Measurements from ENCODE around the gene GUCA2A. TPM values are rescaled to one million over a fixed set of nuclear protein-coding genes. Genes with fewer than 3 reads are reported as not detected.

GUCA2A gene
- total RNA-seq, 2 donors from 2014 or later, result 195 to 959 TPM

DNA sequence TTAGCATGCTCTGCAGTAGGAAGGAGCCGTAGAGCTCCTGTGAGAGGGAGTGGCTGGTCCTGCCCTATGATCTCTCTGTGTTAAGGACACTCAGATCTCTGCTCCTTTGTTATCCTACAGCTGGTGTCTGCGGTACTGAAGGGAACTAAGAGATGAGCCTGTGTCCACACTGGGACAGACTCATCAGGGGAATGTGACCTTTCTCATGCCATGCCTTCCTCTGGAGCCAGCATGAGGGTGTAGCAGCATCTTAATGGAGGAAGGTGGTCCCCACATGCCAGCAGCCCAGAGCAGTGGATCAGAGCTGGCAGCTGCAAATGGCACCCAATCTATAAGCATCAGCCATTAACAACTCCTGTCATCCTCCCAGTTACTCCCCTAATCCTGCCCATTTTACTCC is 36.0 kb downstream of the GUCA2A start:
- Histone ChIP-seq H3K9ac (ENCODE audit: low read depth in 2 of 2, low read length in 2 of 2) (no peak overlapping the region), H3K4me1 (no peaks in the 10 kb centered on the region), H3K4me3 (no peak overlapping the region), H3K27ac (no peak overlapping the region), H3K9me3 (no peaks in the 10 kb centered on the region), H3K36me3 (no peaks in the 10 kb centered on the region), H3K27me3 (no peaks in the 10 kb centered on the region)
- intact Hi-C loops (cut with DNase I), result no loop called here
- TF ChIP-seq, protein P1, sequence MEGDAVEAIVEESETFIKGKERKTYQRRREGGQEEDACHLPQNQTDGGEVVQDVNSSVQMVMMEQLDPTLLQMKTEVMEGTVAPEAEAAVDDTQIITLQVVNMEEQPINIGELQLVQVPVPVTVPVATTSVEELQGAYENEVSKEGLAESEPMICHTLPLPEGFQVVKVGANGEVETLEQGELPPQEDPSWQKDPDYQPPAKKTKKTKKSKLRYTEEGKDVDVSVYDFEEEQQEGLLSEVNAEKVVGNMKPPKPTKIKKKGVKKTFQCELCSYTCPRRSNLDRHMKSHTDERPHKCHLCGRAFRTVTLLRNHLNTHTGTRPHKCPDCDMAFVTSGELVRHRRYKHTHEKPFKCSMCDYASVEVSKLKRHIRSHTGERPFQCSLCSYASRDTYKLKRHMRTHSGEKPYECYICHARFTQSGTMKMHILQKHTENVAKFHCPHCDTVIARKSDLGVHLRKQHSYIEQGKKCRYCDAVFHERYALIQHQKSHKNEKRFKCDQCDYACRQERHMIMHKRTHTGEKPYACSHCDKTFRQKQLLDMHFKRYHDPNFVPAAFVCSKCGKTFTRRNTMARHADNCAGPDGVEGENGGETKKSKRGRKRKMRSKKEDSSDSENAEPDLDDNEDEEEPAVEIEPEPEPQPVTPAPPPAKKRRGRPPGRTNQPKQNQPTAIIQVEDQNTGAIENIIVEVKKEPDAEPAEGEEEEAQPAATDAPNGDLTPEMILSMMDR (IDR thresholded peaks at IDR 0.05), result no peak
- DNase-seq, result no peak

DNA sequence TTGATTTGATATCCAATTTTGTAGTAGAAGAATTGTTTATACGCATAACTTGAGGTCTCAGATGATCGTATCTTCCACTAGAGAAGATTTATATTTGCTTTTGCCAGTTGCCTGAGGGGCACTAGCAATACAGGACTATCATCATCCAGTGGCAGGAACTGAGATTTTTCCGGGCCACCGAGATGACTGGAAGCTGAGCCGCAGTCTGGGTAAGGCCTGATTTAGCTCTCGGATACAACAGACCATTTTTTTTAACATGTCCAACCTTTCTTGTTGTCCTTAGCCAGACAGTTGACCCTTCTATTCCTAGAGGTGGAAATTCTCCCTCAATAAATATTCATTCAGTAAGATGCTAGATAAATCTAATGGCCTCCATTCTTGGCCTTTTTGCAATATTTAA is 36.8 kb downstream of the GUCA2A start:
- Histone ChIP-seq H3K27me3 (no peaks in the 10 kb centered on the region), H3K27ac (no peak overlapping the region), H3K36me3 (no peaks in the 10 kb centered on the region), H3K4me1 (no peaks in the 10 kb centered on the region), H3K9me3 (no peaks in the 10 kb centered on the region), H3K9ac (ENCODE audit: low read depth in 2 of 2, low read length in 2 of 2) (no peak overlapping the region), H3K4me3 (no peak overlapping the region)
- intact Hi-C loops (cut with DNase I), result no loop called here
- no peak for DNase-seq
- TF ChIP-seq, protein P1 (IDR thresholded peaks at IDR 0.05), result no peak

DNA sequence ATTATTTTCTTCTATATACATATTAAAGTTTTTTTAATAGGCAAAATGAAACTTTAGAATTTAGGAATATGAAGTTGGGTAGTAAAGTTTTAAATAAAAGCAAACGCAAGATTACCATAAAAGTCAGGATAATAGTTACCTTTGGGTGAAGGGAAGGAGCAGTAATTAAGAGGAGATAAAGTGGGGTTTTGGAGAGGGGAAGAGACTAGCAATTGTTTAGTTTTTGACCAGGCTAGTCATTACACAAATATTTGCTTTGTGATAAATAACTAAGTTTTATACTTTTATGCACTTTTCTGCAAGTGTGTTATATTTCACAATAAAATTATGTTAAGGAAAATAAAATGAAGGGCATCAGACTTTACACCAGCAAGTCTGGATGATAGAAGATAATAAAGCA is 39.0 kb downstream of the GUCA2A start:
- intact Hi-C loops (cut with DNase I), result no loop called here
- H3K9me3 ChIP-seq, result no peaks in the 10 kb centered on the region
- H3K27ac ChIP-seq, result no peak overlapping the region
- H3K4me1 ChIP-seq, result no peaks in the 10 kb centered on the region
- no peak for DNase-seq
- no peaks in the 10 kb centered on the region for H3K27me3 ChIP-seq
- TF ChIP-seq, protein P1 (IDR thresholded peaks at IDR 0.05), result no peak
- H3K36me3 ChIP-seq, result no peaks in the 10 kb centered on the region
- no peak overlapping the region for H3K9ac ChIP-seq (ENCODE audit: low read depth in 2 of 2, low read length in 2 of 2)
- H3K4me3 ChIP-seq, result no peak overlapping the region

DNA sequence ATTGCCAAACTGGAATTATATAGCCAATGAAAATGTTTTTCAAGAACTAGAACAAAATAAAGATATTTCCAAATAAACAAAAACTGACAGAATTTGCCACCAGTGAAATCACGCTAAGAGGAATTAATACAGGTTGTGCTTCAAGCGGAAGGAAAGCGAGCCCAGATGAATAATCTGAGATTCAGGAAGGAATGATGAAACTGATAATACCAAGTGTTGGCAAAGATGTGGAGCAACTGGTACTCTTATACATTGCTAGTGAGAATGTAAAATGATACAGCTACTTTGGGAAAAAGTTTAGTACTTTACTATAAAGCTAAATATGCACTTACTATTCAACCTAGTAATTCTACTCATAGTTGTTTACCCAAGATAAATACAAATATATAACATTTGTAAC is 42.1 kb downstream of the GUCA2A start:
- intact Hi-C loops (cut with DNase I), result no loop called here
- Histone ChIP-seq H3K36me3 (no peaks in the 10 kb centered on the region), H3K27me3 (no peaks in the 10 kb centered on the region), H3K9me3 (no peaks in the 10 kb centered on the region), H3K27ac (no peak overlapping the region), H3K4me1 (no peaks in the 10 kb centered on the region), H3K4me3 (no peak overlapping the region), H3K9ac (ENCODE audit: low read depth in 2 of 2, low read length in 2 of 2) (no peak overlapping the region)
- no peak for DNase-seq
- TF ChIP-seq, protein P1 (IDR thresholded peaks at IDR 0.05), result no peak

DNA sequence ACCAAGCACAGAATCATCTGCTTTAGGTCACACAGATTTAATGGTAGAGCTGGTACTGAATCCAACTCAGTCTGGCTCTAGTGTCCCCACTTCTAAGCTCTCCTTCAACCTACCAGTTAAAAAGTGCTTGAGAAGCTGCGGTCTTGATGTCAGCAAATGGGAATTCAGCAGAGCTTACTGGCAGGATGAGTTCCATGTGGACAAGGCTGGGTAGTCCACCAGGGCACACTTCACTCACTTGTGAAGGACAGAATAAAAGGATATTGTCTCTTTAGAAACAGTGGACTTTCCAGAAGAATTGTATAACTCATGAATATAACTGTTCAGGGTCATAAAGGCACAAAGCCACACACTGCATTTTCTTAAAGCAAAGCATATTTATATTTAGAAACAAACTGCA is 46.4 kb downstream of the GUCA2A start:
- no peak overlapping the region for H3K9ac ChIP-seq (ENCODE audit: low read depth in 2 of 2, low read length in 2 of 2)
- intact Hi-C loops (cut with DNase I), result no loop called here
- H3K4me1 ChIP-seq, result no peaks in the 10 kb centered on the region
- no peak overlapping the region for H3K27ac ChIP-seq
- DNase-seq, result no peak
- no peaks in the 10 kb centered on the region for H3K36me3 ChIP-seq
- H3K4me3 ChIP-seq, result no peak overlapping the region
- H3K9me3 ChIP-seq, result no peaks in the 10 kb centered on the region
- H3K27me3 ChIP-seq, result no peaks in the 10 kb centered on the region
- TF ChIP-seq, protein P1 (IDR thresholded peaks at IDR 0.05), result no peak

DNA sequence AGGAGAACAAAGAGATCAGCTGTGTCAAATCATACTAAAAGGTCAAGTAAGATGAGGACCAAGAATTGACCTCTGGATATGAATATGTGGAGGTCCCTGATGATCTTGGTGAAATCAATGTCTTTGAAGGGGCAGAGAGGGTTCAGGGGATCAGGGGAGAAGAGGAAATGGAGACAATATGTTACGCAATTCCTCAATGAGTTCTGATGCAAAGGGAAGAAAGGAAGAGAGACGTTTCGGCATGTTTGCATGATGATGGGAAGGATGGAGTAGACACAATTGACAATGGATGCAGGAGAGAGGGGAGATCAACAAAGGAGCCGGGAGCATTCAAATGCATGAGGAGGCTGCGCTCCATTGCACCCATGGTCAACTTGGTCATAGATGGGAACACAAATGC is 47.3 kb downstream of the GUCA2A start:
- Histone ChIP-seq H3K4me1 (no peaks in the 10 kb centered on the region), H3K9ac (ENCODE audit: low read depth in 2 of 2, low read length in 2 of 2) (no peak overlapping the region), H3K27me3 (no peaks in the 10 kb centered on the region), H3K36me3 (no peaks in the 10 kb centered on the region), H3K4me3 (no peak overlapping the region), H3K9me3 (no peaks in the 10 kb centered on the region), H3K27ac (no peak overlapping the region)
- DNase-seq, result no peak
- TF ChIP-seq, protein P1 (IDR thresholded peaks at IDR 0.05), result no peak
- intact Hi-C loops (cut with DNase I), result no loop called here
